ENCODE data around the gene SYK.

DNA sequence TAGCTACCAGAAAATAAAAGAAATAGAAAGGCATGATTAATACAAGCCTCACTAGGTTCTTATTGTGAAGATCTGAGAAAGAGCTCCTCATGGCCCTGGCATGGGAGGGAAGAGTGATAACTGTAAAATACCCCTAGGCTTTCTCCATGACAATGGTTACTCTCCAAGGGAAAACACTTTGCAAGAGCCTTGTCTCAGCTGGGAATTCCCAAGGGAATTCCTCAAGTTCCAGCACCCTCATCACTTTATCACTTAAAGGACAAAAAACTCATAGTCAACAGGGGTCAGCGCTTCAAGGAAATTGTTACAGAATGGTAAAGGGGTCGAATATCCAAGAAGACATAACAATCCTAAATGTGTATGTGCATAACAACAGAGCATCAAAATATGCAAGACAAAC lies 21.2 kb downstream of the SYK start:
- TF ChIP-seq, protein P1, sequence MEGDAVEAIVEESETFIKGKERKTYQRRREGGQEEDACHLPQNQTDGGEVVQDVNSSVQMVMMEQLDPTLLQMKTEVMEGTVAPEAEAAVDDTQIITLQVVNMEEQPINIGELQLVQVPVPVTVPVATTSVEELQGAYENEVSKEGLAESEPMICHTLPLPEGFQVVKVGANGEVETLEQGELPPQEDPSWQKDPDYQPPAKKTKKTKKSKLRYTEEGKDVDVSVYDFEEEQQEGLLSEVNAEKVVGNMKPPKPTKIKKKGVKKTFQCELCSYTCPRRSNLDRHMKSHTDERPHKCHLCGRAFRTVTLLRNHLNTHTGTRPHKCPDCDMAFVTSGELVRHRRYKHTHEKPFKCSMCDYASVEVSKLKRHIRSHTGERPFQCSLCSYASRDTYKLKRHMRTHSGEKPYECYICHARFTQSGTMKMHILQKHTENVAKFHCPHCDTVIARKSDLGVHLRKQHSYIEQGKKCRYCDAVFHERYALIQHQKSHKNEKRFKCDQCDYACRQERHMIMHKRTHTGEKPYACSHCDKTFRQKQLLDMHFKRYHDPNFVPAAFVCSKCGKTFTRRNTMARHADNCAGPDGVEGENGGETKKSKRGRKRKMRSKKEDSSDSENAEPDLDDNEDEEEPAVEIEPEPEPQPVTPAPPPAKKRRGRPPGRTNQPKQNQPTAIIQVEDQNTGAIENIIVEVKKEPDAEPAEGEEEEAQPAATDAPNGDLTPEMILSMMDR (IDR thresholded peaks at IDR 0.05): no peak
- TF ChIP-seq POLR2A (IDR thresholded peaks at IDR 0.05): no peak

Measured in thyroid gland (tissue), 4 donors.